CD4-positive, alpha-beta T cell treated with Interleukin-4 for 4 hours (primary cell): ENCODE measurements around the gene CNNM1.

Source experiments
- DNase-seq: peaks from one replicate; pipeline ENCODE4 v3.0.0-alpha.2; 2020

The CNNM1 gene

DNA sequence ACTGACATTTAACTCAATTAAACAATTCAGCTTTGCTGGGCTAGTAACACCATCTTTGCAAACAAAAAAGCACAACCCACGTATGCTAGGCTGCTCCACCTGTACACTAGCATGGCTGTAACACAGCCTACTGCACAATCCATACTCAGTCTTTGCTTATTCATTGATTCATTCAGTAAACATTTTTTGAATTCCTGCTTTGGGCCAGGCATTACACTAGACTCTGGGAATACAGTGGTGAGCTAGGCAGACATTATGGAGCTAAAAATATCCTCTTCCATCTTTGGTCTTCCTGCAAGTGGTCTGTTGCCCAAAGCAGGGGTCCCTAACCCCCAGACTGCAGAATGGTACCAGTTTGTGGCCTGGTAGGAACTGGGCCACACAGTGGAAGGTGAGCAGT lies 9.9 kb downstream of the CNNM1 start:
- no peak for DNase-seq

DNA sequence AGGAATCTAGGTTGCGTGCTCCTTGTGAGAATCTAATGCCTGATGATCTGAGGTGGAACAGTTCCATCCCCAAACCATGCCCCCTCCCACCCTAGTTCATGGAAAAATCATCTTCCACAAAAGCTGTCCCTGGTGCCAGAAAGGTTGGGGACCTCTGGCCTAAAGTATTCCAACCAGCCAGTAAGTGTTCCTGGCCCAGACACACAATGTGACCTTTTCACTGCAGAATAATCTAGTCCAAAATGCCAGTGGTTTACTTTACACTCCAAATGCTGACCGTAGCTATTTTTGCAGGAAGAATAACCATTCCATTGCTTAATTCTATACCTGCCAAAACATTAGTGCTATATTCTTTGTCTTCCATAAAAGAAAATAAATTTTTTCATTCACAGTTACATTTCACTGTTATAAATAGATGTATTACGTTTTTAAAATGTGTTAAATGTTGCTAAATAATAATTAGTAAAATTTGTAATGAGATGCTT lies 10.4 kb downstream of the CNNM1 start:
- no peak for DNase-seq

DNA sequence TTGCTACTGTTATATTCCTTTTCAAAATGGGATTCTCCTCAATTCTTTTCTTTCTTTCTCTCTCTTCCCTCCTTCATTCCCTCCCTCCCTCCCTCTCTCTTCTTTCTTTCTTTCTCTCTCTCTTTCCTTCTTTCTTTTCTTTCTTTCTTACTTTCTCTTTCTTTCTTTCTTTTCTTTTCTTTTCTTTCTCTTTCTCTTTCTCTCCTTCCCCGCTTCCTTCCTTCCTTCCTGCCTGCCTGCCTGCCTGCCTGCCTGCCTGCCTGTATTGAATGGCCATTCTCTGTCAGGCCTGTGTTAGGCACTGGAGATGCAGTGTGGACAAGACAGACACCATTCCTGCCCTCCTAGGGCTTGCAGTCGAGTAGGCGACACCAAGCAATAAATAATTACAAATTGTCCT lies 11.5 kb downstream of the CNNM1 start:
- DNase-seq, result no peak

DNA sequence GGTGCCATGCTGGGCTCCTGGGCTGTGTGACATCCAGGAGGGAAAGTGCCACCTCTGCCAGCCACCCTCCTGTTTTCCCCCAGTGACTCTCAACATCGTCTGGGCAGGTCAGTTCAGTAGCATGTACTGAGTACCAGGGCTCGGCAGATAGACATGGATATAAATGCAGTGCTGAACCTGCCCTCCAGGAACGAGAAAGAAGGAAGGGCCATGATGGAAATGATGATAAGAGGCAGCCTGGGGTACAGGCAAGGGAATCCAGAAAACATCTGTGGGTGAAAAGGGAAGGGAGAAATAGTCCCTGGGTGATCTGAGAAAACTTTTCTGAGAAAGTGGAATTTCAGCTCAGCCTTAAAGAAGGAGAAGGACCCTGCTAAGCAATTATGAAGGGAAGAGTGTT lies 12.1 kb downstream of the CNNM1 start:
- DNase-seq, result no peak

- no peak for DNase-seq
Measured at GRCh38 chr10:99341860-99342490, 12.8 kb downstream of the CNNM1 start.

- no peak for DNase-seq
Measured at GRCh38 chr10:99343262-99343661, 14.1 kb downstream of the CNNM1 start.

DNA sequence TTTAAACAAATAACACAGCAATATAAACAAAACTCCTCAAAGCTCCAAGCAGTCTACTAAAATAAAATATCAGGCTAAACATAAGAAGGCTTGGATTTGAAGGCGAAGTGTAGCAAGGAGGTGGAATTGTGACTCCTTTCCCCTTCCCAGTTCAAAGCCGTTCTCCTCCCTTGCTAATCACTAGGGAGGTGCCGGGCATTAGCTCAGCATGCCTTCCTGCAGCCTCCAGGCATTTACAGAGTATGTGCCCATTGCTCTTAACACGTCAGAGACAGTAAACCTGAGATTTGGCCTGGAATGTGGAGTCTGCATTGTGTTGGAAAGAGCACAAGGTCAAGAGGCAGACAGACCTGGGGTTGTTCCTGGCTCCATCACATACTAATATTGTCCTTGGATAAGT lies 15.6 kb downstream of the CNNM1 start:
- DNase-seq, result no peak

GRCh38 chr10:99345350-99345749 lies 16.2 kb downstream of the CNNM1 start:
- no peak for DNase-seq

DNA sequence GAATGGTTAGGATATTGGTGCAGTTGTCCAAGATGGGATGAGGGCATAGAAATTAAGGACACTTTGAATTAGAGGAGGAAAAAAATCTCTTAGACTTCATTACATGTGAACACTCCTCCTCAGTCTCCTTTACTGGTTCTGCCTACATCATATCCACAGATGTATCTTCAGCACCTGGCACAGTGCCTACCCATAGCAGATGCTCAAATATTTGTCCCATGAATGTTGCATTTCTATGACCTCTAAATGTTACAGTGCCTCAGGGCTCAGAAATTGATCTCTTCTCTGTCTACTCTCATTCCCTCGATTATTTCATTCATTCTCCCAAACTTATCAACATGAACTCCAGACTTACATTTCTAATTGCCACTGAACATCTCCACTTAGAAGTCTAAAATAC lies 17.1 kb downstream of the CNNM1 start:
- DNase-seq, result no peak

GRCh38 chr10:99347672-99348071 lies 18.5 kb downstream of the CNNM1 start:
- no peak for DNase-seq

GRCh38 chr10:99353182-99353581 lies 24.0 kb downstream of the CNNM1 start:
- no peak for DNase-seq

DNA sequence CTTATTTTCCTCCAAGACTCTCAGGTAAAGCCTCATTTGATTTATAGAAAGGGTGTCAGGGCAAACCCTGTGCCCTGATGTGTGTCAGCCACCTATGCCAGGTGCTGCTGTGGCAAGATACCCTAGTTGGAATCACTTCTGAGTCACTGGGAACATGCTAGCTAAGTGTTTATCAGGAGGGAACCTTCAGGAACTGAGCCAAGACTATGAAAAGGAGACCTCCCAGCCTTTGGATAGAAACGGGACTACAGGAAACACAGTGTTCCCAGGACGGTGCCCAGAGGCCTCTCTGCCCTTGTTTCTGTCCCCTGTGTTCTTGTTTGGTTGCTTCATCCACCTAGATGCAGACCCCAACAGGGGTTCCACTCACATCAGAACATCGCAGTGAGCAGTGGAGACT lies 28.5 kb downstream of the CNNM1 start:
- no peak for DNase-seq

DNA sequence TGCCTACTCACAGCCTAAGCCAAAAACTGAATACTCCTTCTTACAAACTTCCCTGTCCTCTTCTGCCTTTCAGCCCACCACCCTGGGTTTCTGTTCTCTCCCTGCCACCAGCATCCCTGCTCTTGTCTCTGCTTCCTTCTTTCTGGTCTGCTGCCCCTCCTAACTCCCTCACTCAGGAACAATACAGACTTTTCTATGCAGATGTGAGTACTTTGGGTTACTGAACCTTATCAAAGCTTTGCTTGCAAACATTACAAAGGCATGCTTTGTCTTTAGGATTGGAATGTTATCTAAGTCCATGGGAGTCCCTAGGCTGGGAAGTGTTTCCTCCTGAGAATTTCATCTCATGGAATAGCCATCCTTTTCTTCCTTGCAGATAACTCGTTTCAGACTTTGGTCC lies 28.9 kb downstream of the CNNM1 start:
- no peak for DNase-seq

- no peak for DNase-seq
Measured at GRCh38 chr10:99360934-99361333, 31.8 kb downstream of the CNNM1 start.

- no peak for DNase-seq
Measured at GRCh38 chr10:99364125-99364524, 35.0 kb downstream of the CNNM1 start.

- DNase-seq, result no peak
Measured at GRCh38 chr10:99365311-99365710, 36.2 kb downstream of the CNNM1 start.

- no peak for DNase-seq
Measured at GRCh38 chr10:99365736-99366135, 36.6 kb downstream of the CNNM1 start.

- no peak for DNase-seq
Measured at GRCh38 chr10:99366666-99367065, 37.5 kb downstream of the CNNM1 start.

DNA sequence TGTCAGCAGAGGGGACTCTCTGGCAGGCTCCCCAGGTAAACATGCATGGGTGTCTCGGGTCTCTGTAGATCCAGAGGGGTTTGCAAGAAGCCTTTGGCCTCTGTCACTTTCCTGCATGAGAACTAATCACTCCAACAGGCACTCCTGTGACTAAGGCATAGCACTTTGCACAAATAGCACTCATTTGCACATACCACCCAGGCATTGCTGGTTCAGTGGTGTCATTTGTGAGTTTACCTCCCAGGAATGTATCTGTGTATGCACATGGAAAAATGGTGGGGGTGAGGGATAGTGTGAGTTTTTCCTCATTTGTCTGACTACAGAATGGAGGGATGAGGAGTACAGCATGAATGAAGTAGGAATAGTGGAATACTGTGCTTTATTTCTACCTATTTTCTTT lies 39.5 kb downstream of the CNNM1 start:
- DNase-seq, result no peak

- no peak for DNase-seq
Measured at GRCh38 chr10:99369126-99369525, 40.0 kb downstream of the CNNM1 start.

- no peak for DNase-seq
Measured at GRCh38 chr10:99369551-99369950, 40.4 kb downstream of the CNNM1 start.

DNA sequence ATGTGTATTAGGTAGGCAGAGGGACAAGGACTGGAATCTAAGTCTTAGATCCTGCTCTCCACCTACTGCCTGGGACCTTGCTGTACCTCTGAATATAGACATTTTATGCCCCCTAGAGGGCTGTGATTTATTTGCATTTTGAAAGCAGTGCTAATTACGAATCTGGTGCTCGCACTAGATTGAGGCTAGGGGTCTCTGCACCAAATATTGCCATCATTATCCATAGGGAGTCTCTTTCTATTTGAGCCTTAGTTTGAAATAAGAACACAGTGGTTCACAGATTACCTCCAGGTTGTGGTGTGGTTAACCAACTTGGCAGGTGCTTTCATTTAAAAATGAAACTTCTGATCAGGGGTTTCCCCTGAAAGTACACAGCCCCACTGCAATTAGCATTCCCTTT lies 41.8 kb downstream of the CNNM1 start:
- DNase-seq, result no peak

- no peak for DNase-seq
Measured at GRCh38 chr10:99372546-99373271, 43.6 kb downstream of the CNNM1 start.

- no peak for DNase-seq
Measured at GRCh38 chr10:99374526-99374925, 45.4 kb downstream of the CNNM1 start.

DNA sequence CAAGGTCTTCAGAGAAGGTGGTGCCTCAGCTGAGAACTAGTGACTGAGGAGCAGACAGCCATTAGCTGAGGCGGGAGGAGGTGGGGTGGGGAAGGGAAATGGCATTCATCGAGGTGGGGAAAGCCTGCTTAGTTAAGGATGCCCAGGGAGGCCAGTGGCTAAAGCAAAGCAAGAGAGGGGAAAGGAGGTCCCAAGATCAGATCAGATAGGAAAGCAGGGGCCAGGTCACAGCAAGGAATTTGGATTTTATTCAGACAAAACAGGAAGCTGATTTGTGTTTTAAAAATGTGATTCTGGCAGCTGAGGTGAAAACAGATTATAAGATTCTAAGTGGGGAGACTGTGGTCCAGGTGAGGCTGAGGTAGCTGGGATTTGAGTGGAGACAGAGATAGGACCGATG lies 45.8 kb downstream of the CNNM1 start:
- DNase-seq, result no peak
